ENCODE results near the gene TIAM1. TPM values are rescaled to one million over a fixed set of nuclear protein-coding genes. Genes with fewer than 3 reads are reported as not detected.

Gene TIAM1
- total and polyA plus RNA-seq, 4 donors = 3.5 to 58.0 (median 11.8) TPM

GRCh38 chr21:31326522-31327242 is 17.4 kb downstream of the TIAM1 start:
- no peaks in the 10 kb centered on the region for H3K27me3 ChIP-seq (ENCODE audit: control insufficient read depth in 3 of 3, insufficient read depth in 3 of 3, low read length in 2 of 3)
- H3K9me3 ChIP-seq (ENCODE audit: control insufficient read depth in 4 of 4, insufficient read depth in 3 of 4, low read length in 3 of 4) = peaks cover 0 to 2% (median under 1%) of the 10 kb centered on the region in 4 donors
- no peak overlapping the region for H3K27ac ChIP-seq (ENCODE audit: low read depth in 1 of 2, low read length in 1 of 2)
- H3K9ac ChIP-seq (ENCODE audit: insufficient read depth in 1 of 2, low read length in 2 of 2) = no peak overlapping the region
- ATAC-seq (ENCODE audit: insufficient read depth, low FRiP score) (no peak), DNase-seq (no peak)
- WGBS, 2 donors = 33 to 54% methylated on average over 14 of the region's 14 CpGs
- no peak overlapping the region for H3K4me3 ChIP-seq
- no peak for TF ChIP-seq CTCF (IDR thresholded peaks at IDR 0.05; ENCODE audit: control extremely low read depth, extremely low read depth)
- H3K4me1 ChIP-seq (ENCODE audit: control insufficient read depth in 5 of 5, insufficient read depth in 5 of 5, low read length in 5 of 5) = no peaks in the 10 kb centered on the region
- peaks cover 0 to 5% (median 2%) of the 10 kb centered on the region in 4 donors for H3K36me3 ChIP-seq (ENCODE audit: control insufficient read depth in 4 of 4, insufficient read depth in 4 of 4, low read length in 4 of 4)

- Histone ChIP-seq H3K27ac (ENCODE audit: low read depth in 1 of 2, low read length in 1 of 2) (no peak overlapping the region), H3K9me3 (ENCODE audit: control insufficient read depth in 4 of 4, insufficient read depth in 3 of 4, low read length in 3 of 4) (no peaks in the 10 kb centered on the region), H3K9ac (ENCODE audit: insufficient read depth in 1 of 2, low read length in 2 of 2) (no peak overlapping the region), H3K4me3 (no peak overlapping the region), H3K4me1 (ENCODE audit: control insufficient read depth in 5 of 5, insufficient read depth in 5 of 5, low read length in 5 of 5) (peaks cover 0 to 3% (median 0%) of the 10 kb centered on the region in 5 donors), H3K36me3 (ENCODE audit: control insufficient read depth in 4 of 4, insufficient read depth in 4 of 4, low read length in 4 of 4) (no peaks in the 10 kb centered on the region), H3K27me3 (ENCODE audit: control insufficient read depth in 3 of 3, insufficient read depth in 3 of 3, low read length in 2 of 3) (no peaks in the 10 kb centered on the region)
- TF ChIP-seq CTCF (IDR thresholded peaks at IDR 0.05; ENCODE audit: control extremely low read depth, extremely low read depth) = no peak
- 95 to 96% methylated on average over 2 of the region's 2 CpGs for WGBS, 2 donors
- DNase-seq (no peak), ATAC-seq (ENCODE audit: insufficient read depth, low FRiP score) (no peak)
Measured at GRCh38 chr21:31318971-31319370, 25.1 kb downstream of the TIAM1 start.

- H3K27me3 ChIP-seq (ENCODE audit: control insufficient read depth in 3 of 3, insufficient read depth in 3 of 3, low read length in 2 of 3) = no peaks in the 10 kb centered on the region
- peaks cover 0 to 3% (median 0%) of the 10 kb centered on the region in 5 donors for H3K4me1 ChIP-seq (ENCODE audit: control insufficient read depth in 5 of 5, insufficient read depth in 5 of 5, low read length in 5 of 5)
- TF ChIP-seq CTCF (IDR thresholded peaks at IDR 0.05; ENCODE audit: control extremely low read depth, extremely low read depth) = no peak
- no peaks in the 10 kb centered on the region for H3K9me3 ChIP-seq (ENCODE audit: control insufficient read depth in 4 of 4, insufficient read depth in 3 of 4, low read length in 3 of 4)
- 89 to 97% methylated on average over 1 of the region's 1 CpG for WGBS, 2 donors
- no peak overlapping the region for H3K27ac ChIP-seq (ENCODE audit: low read depth in 1 of 2, low read length in 1 of 2)
- peaks cover 0 to 3% (median 0%) of the 10 kb centered on the region in 4 donors for H3K36me3 ChIP-seq (ENCODE audit: control insufficient read depth in 4 of 4, insufficient read depth in 4 of 4, low read length in 4 of 4)
- H3K4me3 ChIP-seq = no peak overlapping the region
- no peak overlapping the region for H3K9ac ChIP-seq (ENCODE audit: insufficient read depth in 1 of 2, low read length in 2 of 2)
- ATAC-seq (ENCODE audit: insufficient read depth, low FRiP score) (no peak), DNase-seq (no peak)
Measured at GRCh38 chr21:31317688-31318087, 26.4 kb downstream of the TIAM1 start.

Measured in lung (tissue), 12 donors.